ENCODE measurements around the gene ZDBF2.

Gene ZDBF2

GRCh38 chr2:206336861-206337260 lies 62.4 kb downstream of the ZDBF2 start:
- TF ChIP-seq, protein P1, sequence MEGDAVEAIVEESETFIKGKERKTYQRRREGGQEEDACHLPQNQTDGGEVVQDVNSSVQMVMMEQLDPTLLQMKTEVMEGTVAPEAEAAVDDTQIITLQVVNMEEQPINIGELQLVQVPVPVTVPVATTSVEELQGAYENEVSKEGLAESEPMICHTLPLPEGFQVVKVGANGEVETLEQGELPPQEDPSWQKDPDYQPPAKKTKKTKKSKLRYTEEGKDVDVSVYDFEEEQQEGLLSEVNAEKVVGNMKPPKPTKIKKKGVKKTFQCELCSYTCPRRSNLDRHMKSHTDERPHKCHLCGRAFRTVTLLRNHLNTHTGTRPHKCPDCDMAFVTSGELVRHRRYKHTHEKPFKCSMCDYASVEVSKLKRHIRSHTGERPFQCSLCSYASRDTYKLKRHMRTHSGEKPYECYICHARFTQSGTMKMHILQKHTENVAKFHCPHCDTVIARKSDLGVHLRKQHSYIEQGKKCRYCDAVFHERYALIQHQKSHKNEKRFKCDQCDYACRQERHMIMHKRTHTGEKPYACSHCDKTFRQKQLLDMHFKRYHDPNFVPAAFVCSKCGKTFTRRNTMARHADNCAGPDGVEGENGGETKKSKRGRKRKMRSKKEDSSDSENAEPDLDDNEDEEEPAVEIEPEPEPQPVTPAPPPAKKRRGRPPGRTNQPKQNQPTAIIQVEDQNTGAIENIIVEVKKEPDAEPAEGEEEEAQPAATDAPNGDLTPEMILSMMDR (IDR thresholded peaks at IDR 0.05; ENCODE audit: extremely low read depth, missing control alignments): no peak
- no peak for DNase-seq (ENCODE audit: low spot score)

DNA sequence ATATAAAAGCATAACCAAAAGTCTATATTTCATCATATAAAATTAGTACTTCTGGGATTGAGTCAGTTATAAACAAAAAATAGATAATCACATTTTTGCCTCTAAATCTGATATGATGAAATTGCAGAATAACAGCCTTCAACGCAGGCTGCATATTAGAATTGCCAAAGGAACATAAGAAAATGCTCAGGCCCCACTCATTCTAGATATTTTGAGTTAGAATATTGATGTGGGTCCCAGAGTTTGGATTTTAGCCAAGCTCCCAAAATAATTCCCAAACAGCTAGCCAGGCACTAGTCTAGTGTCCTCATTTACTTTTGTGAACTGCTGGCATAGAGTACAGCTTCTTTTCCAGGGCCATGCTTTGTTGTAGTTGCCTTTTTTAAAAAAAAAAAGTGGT lies 63.5 kb downstream of the ZDBF2 start:
- TF ChIP-seq, protein P1 (IDR thresholded peaks at IDR 0.05; ENCODE audit: extremely low read depth, missing control alignments): no peak
- DNase-seq (ENCODE audit: low spot score): no peak

GRCh38 chr2:206341396-206341795 lies 66.9 kb downstream of the ZDBF2 start:
- DNase-seq (ENCODE audit: low spot score): no peak
- TF ChIP-seq, protein P1 (IDR thresholded peaks at IDR 0.05; ENCODE audit: extremely low read depth, missing control alignments): no peak

GRCh38 chr2:206343144-206343543 lies 68.7 kb downstream of the ZDBF2 start:
- DNase-seq (ENCODE audit: low spot score): no peak
- TF ChIP-seq, protein P1 (IDR thresholded peaks at IDR 0.05; ENCODE audit: extremely low read depth, missing control alignments): no peak

- TF ChIP-seq, protein P1 (IDR thresholded peaks at IDR 0.05; ENCODE audit: extremely low read depth, missing control alignments): no peak
- no peak for DNase-seq (ENCODE audit: low spot score)
Measured at GRCh38 chr2:206343816-206344215, 69.4 kb downstream of the ZDBF2 start.

- DNase-seq (ENCODE audit: low spot score): no peak
- TF ChIP-seq, protein P1 (IDR thresholded peaks at IDR 0.05; ENCODE audit: extremely low read depth, missing control alignments): no peak
Measured at GRCh38 chr2:206345606-206346005, 71.1 kb downstream of the ZDBF2 start.

- no peak for DNase-seq (ENCODE audit: low spot score)
- TF ChIP-seq, protein P1 (IDR thresholded peaks at IDR 0.05; ENCODE audit: extremely low read depth, missing control alignments): no peak
Measured at GRCh38 chr2:206349375-206349774, 74.9 kb downstream of the ZDBF2 start.
